ENCODE data around the gene GAB3. TPM values are rescaled to one million over a fixed set of nuclear protein-coding genes. Genes with fewer than 3 reads are reported as not detected.
"Not testable (repeated sequence)": the region's sequence is repeated elsewhere in the genome, so short reads cannot be mapped to it uniquely, and the experiment has no call there.

The GAB3 gene
- total RNA-seq, 1 donor from 2014 or later = 17.7 TPM

DNA sequence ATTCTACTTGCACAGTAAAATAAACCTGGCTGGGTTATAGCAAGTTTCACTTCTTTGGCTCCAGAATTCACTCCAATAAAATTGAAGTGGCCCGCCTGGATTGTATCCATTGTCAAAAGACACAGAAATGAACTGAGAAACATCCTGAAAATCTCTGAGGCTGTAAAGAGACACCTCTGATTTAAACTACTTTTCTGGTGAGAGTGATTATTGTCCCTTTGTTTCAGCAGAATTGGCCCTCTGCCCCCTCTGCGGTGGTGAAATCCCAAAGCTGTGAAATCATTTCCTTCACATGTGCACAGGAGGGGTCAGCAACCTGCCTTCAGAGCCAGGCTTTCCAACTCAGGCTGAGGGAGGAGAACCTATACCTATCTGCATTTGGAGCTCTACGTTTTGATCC, 23.0 kb downstream of the GAB3 start:
- DNase-seq (ENCODE audit: low spot score) = no peak
- intact Hi-C loops (cut with DNase I) = no loop called here

DNA sequence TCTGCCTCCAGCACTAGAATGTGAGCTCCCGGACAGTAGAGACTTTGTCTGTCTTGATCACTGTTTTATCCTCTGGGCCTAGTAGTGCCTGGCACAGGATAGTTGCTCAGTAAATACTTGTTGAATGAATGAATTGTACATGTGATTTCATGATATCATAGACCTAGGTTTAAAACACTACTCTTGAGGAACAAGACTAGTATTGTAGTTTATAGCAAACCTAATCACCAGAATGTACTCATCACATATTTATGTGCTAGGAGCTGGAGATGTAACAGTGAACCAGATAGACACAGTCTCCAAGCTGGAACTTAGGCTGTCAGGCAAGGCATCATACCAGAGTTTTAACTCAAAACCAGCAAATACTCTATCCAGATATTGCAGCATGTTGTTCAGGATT, 23.5 kb downstream of the GAB3 start:
- intact Hi-C loops (cut with DNase I) = no loop called here
- no peak for DNase-seq (ENCODE audit: low spot score)

DNA sequence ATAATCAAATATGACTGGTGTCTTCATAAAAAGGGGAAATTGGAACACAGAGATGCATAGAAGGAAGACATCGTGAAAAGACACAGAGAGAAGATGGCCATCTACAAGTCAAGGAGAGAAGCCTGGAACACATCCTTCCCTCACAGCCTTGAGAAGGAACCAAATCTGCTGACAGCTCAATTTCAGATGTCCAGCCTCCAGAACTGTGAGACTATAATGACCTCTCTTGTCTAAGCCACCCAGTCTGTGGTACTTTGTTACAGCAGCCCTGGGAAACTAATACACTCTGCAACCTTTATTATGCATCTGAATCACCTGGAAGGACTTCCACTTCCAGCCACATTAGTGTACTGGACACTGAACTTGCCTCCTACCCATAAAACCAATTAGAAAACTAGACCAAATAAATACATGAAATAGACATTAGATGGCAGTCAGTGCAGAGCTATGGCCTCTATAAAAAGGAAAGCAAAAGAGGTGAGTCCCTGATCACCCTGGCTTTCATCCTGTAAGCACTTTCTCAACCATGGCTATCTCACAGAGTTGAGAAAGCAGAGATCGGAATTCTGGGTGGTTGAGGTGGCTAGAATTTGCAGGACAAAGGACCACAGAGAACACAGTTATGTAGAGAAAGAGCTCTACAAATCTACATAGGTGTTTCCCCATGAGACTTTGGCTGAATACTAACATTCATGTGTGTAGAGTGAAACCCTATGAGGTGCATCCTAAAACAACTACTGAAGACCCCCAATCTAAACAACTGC, 25.7 kb downstream of the GAB3 start:
- no peak for DNase-seq (ENCODE audit: low spot score)
- intact Hi-C loops (cut with DNase I) = no loop called here

DNA sequence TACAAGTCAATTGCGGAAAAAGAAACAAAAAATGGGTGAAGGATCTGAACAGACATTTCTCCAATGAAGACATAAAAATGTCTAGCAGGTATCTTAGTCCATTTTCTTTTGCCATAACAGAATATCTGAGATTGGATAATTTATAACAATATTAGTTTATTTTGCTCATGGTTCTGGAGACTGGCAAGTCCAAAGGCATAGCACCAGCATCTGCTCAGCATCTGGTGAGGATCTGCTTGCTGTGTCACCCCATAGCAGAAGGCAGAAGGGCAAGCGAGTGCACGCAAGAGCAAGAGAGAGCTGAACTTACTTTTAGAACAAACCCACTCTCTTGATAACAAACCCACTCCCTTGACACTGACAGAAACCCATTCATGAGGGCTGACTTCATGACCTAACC, 29.7 kb downstream of the GAB3 start:
- DNase-seq (ENCODE audit: low spot score) = no peak
- intact Hi-C loops (cut with DNase I) = no loop called here

DNA sequence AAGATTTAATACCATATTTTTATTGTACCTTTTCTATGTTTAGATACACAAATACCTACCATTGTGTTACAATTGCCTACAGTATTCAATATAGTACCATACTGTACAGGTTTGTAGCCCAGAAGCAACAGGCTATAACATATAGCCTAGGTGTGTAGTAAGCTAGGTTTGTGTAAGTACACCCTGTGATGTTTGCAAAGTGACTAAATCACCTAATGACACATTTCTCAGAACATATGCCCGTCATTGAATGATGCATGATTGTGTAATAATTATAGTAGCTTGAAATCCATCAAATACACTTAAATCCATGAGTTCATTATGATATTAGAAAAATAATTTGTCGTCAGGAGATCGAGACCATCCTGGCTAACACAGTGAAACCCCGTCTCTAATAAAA, 30.8 kb downstream of the GAB3 start:
- no peak for DNase-seq (ENCODE audit: low spot score)
- intact Hi-C loops (cut with DNase I) = no loop called here

DNA sequence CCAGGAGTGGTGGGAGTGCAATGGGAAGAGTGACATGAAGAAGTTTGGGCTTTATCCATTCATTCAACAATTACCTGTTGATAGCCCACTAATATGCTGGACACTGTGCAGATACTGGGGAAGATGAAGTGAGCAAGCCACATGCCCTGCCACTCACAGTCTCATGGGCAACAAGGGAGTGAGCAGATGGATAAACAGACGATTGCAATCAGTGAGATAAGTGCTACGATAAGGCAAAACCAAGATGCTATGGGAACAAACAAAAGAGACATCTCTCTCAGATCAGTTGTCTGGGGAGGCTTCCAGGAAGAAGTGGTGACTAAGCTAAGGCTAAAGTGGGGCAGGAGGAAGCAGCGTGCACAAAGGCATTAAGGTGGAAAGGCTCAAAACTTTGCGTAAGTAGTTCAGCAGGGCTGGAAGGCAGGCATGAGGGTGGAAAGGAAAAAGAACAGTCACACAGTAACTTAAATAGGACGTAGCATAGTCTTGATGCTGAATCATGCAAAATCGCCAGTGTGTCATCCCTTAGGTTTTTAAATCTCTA, 31.7 kb downstream of the GAB3 start:
- no peak for DNase-seq (ENCODE audit: low spot score)
- intact Hi-C loops (cut with DNase I) = no loop called here

DNA sequence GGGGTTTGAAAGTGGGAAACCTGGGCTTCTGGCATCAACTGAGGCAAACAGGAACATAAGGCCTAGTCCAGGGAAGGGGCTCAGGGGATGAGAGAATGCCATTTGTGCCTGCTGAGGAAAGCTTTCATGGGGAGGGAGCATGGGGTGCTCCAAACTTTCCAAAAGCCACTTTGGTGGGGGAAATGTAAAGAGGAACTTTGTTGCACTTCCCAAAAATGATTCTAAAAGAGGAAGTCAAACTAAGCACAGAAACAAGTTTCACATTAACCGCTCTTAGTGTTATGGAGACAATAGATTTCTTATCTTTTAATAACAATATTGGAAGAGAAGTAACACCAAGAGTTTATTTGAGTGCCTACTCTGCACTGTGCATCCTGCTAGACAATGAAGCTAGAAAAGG, 32.3 kb downstream of the GAB3 start:
- DNase-seq (ENCODE audit: low spot score) = no peak
- intact Hi-C loops (cut with DNase I) = no loop called here

DNA sequence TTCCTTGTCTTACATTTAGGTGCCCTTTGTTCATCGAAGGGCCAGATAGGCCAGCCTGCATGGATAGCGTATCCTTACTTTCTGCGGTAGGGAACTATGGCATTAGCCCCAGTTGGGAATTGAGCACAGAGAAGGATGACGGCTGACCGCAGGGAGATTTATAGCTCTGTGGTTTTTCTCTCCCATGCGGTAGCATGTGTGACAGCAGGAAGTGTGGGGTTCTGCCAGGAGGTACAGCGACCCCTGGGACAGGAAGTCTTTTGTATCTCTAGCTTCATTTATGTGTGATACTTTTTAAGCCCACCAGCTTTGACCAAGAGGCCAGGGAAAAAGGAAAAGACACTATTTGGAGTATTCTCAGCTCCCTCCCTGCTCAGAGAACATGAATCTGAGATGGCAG, 33.1 kb downstream of the GAB3 start:
- intact Hi-C loops (cut with DNase I) = no loop called here

DNA sequence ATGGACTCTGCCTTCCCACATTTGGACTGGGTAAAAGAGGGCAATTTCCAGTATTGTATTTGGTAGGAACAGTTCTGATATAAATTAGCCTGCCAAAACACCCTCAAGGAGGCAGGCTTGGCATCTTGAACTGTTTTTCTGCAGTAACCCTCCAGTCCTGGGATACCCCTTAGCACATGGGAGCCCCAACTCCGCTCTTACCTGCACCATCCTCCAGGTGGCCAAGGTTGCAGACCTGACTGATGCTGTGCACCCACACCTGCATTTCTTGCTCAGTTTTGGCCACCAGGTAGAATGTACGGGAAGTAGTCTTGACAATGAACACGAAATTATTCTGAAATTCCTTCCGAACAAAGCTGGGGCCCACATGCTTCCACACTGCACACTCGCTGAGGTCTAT, 35.1 kb downstream of the GAB3 start:
- no peak for DNase-seq (ENCODE audit: low spot score)
- intact Hi-C loops (cut with DNase I) = no loop called here

More for the DNA sequence above, 33.1 kb downstream of the GAB3 start:
- DNase-seq (ENCODE audit: low spot score) = no peak

DNA sequence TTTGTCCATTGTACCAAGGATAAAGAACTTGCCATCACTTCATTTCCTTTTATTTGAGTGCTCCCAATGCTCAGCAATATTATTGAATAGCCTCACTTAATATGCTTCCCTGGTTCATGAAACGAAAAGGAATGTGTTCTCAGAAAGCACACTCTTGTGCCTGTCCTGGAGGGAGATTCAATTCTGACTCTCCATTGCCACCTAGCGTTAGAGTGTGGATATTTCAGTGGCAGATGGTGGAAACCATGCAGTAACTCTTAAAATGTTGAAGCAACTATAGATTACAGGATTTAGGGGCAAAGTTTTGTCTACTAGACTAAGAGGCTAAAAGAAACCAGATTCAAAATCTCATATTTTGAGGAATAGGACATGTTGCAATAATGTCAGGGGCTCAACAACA, 36.0 kb downstream of the GAB3 start:
- DNase-seq (ENCODE audit: low spot score) = no peak
- intact Hi-C loops (cut with DNase I) = no loop called here

DNA sequence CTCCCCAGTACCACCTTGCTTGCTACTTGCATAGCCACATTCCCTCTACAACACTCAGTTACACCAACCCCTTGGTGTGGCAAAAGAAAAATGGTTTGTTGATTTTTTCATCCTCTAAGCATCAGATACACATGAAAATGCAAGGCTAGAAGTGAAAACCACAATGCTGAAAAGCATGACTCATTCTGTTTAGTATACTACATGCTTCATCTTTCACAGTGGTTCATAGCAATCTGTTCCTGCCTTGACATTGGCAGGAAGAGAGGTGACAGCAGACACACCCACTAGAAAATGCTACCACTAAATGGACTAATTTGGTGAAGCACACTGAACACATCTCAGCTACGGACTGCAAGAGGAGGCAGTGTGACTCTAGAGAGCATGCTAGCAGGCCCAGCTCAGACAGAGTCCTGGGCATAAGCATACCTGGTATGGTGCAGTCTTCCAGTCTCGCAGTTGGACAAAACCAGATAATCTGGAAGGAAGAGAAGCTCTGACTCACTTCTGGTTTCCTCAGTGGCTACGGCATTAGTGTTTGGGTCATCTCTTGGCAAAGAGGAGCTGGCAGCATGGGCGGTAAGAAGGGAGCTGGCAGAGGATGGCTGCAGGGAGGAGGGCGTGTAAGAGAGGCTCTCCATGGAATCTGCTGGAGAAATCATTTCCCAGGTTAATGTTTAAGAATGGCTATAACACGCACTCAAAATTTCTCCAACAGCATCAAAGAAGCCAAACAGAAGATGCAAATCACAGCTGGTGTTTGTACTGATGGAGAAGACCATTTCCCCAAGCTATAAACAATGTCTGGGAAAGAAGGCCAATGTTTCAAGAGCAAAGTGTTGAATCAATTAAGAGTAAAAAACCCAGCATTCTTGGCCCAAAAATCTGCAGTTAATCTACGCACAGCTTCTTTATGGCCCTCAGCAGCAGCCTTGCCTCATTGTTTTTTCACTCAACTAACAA, 37.8 kb downstream of the GAB3 start:
- intact Hi-C loops (cut with DNase I) = no loop called here
- DNase-seq (ENCODE audit: low spot score) = no peak

DNA sequence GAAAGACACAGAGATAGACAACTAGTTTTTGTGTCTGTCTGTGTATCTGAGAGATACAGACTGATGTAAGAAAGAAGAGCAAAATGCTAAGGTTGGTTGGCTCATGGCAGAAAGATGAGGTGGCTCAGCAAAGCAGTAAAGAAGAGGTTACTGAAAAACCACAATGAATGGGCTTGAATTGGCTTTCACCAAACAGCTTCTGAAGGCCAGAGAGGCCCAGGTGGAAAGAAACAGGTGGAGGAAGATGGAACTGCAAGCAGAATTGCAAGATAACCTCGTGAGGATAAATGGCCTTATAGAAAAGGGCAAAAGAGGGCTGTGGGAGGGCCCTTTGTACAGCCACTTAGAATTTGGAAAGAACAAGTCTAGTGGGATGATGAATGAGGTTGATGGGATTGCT, 39.6 kb downstream of the GAB3 start:
- intact Hi-C loops (cut with DNase I) = no loop called here
- DNase-seq (ENCODE audit: low spot score) = no peak

DNA sequence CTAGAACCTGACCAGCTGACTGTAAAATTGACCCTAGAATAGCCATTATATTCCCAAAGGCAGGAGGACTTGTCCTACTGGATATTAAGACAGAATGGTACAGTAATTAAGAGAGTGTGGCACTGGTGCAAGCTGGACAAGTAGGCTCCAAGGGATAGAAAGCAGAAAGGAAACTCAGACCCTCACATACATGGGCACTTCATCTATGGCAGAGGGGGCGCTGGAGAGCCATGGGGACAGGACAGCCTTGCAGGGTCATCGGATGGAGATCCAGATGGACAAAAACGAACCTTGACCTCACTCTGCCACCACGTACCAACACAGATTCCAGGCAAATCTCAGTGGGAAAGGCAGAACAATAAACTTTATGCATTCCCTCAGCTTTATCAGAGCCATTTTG, 40.6 kb downstream of the GAB3 start:
- intact Hi-C loops (cut with DNase I) = no loop called here
- DNase-seq (ENCODE audit: low spot score) = no peak

DNA sequence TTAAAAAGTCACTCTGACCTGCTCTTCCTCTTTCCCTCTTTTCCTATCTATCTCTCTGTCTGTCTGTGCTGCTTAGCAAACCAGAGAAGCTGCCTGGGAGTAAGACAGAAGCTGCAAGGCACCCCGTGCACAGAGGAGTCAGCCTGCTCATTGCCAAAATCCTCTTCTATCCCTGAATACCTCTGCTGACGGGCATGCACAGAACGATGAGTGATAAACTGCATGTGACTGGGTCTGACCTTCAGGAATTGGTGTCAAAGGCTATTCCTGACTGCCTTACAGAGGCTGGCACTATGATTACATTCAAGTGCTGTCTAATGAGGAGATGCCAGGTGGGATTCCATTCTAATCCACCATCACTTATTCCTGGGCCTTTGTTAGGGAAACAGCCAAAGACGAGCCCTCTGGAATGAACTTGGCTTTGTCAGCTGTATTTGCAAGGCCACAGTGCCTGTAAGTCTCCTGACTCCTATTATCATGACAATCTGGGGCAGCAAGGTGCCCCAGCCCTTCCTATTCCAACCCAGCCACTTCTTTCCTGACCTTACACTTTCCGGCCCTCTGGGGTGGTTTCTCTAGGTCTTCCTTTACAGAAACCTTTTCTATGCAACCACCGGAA, 52.1 kb downstream of the GAB3 start:
- intact Hi-C loops (cut with DNase I) = no loop called here

DNA sequence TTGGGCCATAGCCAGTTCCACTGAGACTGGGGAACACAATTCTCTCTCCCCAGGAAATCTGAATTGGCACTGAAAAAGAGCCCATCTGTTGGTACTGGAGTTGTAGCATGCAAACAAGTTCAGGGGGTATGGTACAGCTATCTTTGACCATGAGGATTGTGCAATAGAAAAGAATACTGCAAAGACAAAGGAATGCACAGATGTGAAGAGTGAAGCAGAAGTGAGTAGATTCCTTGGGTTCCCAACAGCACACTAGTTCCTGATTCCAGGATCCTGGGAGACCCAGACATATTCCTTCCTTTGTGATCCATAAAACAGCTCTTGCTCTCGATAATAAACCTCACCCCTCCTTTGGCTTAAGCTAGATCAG, 54.2 kb downstream of the GAB3 start:
- no peak for DNase-seq (ENCODE audit: low spot score)
- intact Hi-C loops (cut with DNase I) = no loop called here

More for the DNA sequence above, 52.1 kb downstream of the GAB3 start:
- DNase-seq (ENCODE audit: low spot score) = no peak

DNA sequence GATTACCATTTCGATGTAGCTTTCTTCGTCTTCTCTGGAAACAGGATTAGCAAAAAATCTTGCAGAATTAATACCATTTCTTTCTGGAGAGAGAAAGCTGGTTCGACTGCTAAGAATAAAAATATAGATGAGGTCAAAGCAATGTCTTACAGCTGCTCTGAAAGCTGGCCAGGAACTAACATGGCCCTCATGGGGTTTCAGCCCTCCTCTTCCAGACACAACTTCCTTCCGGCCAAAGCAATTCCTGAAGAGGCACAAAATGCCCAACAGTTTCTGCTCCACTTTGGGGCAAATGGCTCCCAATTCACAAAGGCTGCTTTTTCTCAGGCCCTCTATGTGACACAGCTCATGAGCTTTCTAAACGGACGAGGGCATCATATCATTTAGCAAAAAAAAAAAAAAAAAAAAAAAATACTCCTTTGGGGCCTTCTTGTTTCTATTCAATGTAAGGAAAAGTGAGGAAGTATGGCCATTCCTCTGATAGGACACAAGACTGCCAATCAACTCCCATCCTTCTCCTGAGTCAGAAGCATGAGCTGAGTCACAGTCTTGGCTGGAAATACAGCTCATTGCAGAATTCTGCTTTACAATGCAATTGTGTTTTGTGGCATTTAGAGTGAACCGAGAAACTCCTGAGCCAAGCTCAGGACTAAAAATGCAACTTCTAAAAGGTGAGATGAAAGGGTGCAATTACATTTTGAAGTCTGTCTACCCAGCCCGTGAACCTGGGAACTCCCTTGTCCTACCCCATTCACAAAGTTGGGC, 54.8 kb downstream of the GAB3 start:
- intact Hi-C loops (cut with DNase I) = no loop called here
- DNase-seq (ENCODE audit: low spot score) = no peak

DNA sequence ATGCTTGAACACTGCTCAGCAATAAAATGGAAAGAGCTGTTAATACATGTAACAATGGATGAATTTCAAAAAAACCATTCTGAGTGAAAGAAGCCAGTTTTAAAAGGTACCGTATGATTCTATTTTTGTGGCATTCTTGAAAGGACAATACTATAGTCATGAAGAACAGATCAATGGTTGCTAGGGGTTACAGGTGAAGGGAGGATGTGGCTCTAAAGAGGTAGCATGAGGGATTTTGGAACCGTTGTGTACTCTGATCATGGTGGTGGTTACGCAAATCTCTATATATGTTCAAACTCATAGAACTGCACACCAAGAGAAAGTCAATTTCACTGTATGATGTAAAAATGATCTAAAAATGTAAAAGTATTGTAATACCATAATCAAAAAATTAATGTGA, 57.5 kb downstream of the GAB3 start:
- DNase-seq (ENCODE audit: low spot score) = no peak
- intact Hi-C loops (cut with DNase I) = no loop called here

DNA sequence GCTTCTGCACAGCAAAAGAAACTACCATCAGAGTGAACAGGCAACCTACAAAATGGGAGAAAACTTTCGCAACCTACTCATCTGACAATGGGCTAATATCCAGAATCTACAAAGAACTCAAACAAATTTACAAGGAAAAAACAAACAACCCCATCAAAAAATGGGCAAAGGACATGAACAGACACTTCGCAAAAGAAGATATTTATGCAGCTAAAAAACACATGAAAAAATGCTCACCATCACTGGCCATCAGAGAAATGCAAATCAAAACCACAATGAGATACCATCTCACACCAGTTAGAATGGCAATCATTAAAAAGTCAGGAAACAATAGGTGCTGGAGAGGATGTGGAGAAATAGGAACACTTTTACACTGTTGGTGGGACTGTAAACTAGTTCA, 60.4 kb downstream of the GAB3 start:
- intact Hi-C loops (cut with DNase I); DNase-seq (ENCODE audit: low spot score): not testable (repeated sequence)

DNA sequence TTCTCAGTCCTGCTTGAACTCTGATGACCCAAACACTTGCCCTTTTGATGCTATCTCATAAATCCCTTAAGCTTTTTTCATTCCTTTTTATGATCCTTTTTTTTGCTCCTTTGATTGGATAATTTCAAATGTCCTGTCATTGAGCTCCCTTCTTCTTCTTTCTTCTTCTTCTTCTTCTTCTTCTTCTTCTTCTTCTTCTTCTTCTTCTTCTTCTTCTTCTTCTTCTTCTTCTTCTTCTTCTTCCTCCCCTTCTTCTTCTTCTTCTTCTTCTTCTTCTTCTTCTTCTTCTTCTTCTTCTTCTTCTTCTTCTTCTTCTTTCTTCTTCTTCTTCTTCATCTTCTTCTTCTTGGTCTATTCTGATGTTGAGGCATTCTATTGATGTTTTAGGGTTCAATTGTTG, 78.8 kb downstream of the GAB3 start:
- intact Hi-C loops (cut with DNase I); DNase-seq (ENCODE audit: low spot score): not testable (repeated sequence)

Data from cardiac septum (tissue), 1 donor.